ENCODE measurements around the gene DNAJC13.

The DNAJC13 gene

DNA sequence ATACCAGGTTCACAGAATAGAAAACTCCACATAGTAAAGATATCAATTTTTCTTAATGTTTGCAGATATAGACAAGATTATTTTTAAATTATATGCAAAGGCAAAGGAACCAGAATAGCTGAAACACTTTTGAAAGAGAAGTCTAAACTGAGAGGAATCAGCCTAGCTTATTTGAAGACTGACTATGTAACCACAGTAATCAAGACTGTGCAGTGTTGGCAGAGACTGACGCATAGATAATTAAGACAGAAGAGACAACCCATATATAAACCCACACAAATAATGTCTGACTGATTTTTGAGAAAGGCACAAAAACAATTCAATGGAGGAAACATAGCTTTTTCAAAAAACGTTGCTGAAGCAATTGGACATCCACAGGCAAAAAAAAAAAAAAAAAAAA, 151.1 kb downstream of the DNAJC13 start:
- H3K4me3 ChIP-seq (ENCODE audit: low read depth, low read length): no peak overlapping the region
- ChIA-PET CTCF (interaction anchor here (0.9 to 1.8 kb wide), 2 partner anchors 33 to 67 kb away, joined by 3 to 9 read pairs; no protein-coding TSS in a partner anchor), POLR2A (no interaction called here)
- TF ChIP-seq, protein P1, sequence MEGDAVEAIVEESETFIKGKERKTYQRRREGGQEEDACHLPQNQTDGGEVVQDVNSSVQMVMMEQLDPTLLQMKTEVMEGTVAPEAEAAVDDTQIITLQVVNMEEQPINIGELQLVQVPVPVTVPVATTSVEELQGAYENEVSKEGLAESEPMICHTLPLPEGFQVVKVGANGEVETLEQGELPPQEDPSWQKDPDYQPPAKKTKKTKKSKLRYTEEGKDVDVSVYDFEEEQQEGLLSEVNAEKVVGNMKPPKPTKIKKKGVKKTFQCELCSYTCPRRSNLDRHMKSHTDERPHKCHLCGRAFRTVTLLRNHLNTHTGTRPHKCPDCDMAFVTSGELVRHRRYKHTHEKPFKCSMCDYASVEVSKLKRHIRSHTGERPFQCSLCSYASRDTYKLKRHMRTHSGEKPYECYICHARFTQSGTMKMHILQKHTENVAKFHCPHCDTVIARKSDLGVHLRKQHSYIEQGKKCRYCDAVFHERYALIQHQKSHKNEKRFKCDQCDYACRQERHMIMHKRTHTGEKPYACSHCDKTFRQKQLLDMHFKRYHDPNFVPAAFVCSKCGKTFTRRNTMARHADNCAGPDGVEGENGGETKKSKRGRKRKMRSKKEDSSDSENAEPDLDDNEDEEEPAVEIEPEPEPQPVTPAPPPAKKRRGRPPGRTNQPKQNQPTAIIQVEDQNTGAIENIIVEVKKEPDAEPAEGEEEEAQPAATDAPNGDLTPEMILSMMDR (IDR thresholded peaks at IDR 0.05; ENCODE audit: insufficient read depth, low read length, missing control alignments): no peak
- DNase-seq (ENCODE audit: low read depth, low spot score): no peak

DNA sequence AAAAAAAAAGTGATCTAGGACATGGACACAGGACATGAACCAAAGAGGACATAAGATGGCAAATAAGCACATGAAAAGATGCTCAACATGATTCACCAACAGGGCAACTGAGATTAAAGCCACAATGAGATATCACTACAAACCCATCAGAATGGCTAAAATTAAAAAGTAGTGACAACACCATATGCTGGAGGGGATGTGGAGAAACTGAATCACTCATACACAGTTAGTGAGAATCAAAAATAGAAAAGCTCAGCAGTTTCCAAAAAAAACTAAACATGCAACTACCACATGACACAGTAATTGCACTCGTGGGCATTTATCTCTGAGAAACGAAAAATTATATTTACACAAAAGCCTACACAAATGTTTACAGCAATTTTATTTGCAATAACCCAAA, 151.9 kb downstream of the DNAJC13 start:
- CTCF ChIA-PET: interaction anchor here (1.5 to 1.8 kb wide), 2 partner anchors 34 to 73 kb away, joined by 4 to 9 read pairs; no protein-coding TSS in a partner anchor

DNA sequence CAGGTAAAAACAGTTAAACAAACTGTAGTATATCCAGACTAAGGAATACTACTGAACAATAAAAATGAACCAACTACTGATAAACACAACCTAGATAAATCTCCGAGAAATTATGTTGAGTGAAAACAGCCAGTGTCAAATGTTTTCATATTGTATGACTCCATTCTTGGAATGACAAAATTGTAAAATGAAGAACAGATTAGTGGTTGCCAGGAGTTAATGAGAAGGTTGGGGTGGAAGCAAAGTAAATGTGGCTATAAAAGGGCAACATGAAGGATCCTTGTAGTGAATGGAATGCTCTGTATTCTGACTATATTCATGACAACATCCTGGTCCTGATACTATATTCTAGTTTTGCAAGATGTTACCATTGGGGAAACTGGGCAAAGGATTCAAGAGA, 152.3 kb downstream of the DNAJC13 start:
- no peak for DNase-seq (ENCODE audit: low read depth, low spot score)
- POLR2A ChIA-PET: no interaction called here
- CTCF ChIA-PET: interaction anchor here (1.5 kb wide), 1 partner anchor 73 kb away, joined by 4 read pairs; no protein-coding TSS in a partner anchor
- TF ChIP-seq, protein P1 (IDR thresholded peaks at IDR 0.05; ENCODE audit: insufficient read depth, low read length, missing control alignments): no peak
- no peak overlapping the region for H3K4me3 ChIP-seq (ENCODE audit: low read depth, low read length)

More for the DNA sequence above, 151.9 kb downstream of the DNAJC13 start:
- H3K4me3 ChIP-seq (ENCODE audit: low read depth, low read length): no peak overlapping the region
- POLR2A ChIA-PET: no interaction called here
- DNase-seq (ENCODE audit: low read depth, low spot score): no peak
- TF ChIP-seq, protein P1 (IDR thresholded peaks at IDR 0.05; ENCODE audit: insufficient read depth, low read length, missing control alignments): no peak

- POLR2A ChIA-PET: no interaction called here
- no peak overlapping the region for H3K4me3 ChIP-seq (ENCODE audit: low read depth, low read length)
- DNase-seq (ENCODE audit: low read depth, low spot score): no peak
- CTCF ChIA-PET: interaction anchor here (1.0 to 1.5 kb wide), 3 partner anchors 10 to 72 kb away, joined by 3 to 4 read pairs (median 3); no protein-coding TSS in a partner anchor
- TF ChIP-seq, protein P1 (IDR thresholded peaks at IDR 0.05; ENCODE audit: insufficient read depth, low read length, missing control alignments): no peak
These were observed 152.7 kb downstream of the DNAJC13 start for GRCh38 chr3:132570016-132570415.

DNA sequence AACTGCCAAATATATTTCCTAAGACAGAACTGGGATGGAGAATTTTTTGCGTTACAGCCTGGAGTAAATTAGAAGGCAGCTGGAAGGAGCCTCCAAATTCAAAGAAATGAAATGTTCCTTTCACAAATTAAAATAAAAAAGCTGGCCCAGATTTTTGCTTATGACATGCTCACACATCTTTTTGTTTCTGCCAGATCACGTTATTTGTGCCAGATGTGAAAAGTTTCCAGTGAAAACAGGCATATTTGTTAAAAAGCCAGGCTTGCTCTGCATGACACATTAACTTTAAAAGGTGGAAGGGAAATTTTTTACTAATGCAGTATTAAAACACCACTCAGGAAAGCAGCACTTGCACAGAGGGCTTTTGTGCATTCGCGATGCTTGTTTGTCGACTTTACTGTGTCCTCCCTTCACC, 156.5 kb downstream of the DNAJC13 start:
- CTCF ChIA-PET: no interaction called here
- H3K4me3 ChIP-seq (ENCODE audit: low read depth, low read length): no peak overlapping the region
- DNase-seq (ENCODE audit: low read depth, low spot score): no peak
- TF ChIP-seq, protein P1 (IDR thresholded peaks at IDR 0.05; ENCODE audit: insufficient read depth, low read length, missing control alignments): no peak
- POLR2A ChIA-PET: no interaction called here

GRCh38 chr3:132587401-132587800, 170.1 kb downstream of the DNAJC13 start:
- no peak for DNase-seq (ENCODE audit: low read depth, low spot score)
- ChIA-PET POLR2A (no interaction called here), CTCF (interaction anchor here (1.4 kb wide), 1 partner anchor 15 kb away, joined by 3 read pairs; no protein-coding TSS in a partner anchor)
- TF ChIP-seq, protein P1 (IDR thresholded peaks at IDR 0.05; ENCODE audit: insufficient read depth, low read length, missing control alignments): no peak
- no peak overlapping the region for H3K4me3 ChIP-seq (ENCODE audit: low read depth, low read length)

Data from AG04449 (cell line).